Renal cortex interstitium (tissue), 11 donors: ENCODE measurements around the gene CCND2. TPM values are rescaled to one million over a fixed set of nuclear protein-coding genes. Genes with fewer than 3 reads are reported as not detected.

ENCODE experiments used
- DNase-seq, 11 donors: peaks; one replicate each; pipeline ENCODE4 v3.0.0-alpha.2; 2013; ENCODE audit warnings: low read depth in 9 of 11, low spot score in 4 of 11; ENCODE audit errors: extremely low read depth in 1 of 11
- polyA plus RNA-seq, 3 donors: library from polyadenylated mRNA; unstranded; fragments of 120-200 nt; gene quantifications; one replicate each; pipeline ENCODE4 v1.2.1, GENCODE V29; 2013; ENCODE audit not compliant: insufficient read length in 3 of 3

Gene CCND2
- polyA plus RNA-seq, 3 donors, result 51.3 to 58.5 (median 57.9) TPM

- no peak for DNase-seq
Observed at GRCh38 chr12:4283512-4284255, 10.1 kb downstream of the CCND2 start.

- DNase-seq, result no peak
Observed at GRCh38 chr12:4284306-4284705, 10.7 kb downstream of the CCND2 start.

- no peak for DNase-seq
Observed at GRCh38 chr12:4285070-4285469, 11.5 kb downstream of the CCND2 start.

- DNase-seq, result no peak
Observed at GRCh38 chr12:4286228-4286627, 12.7 kb downstream of the CCND2 start.

GRCh38 chr12:4286771-4287317 lies 13.3 kb downstream of the CCND2 start:
- DNase-seq, result no peak

GRCh38 chr12:4287325-4288211 lies 14.0 kb downstream of the CCND2 start:
- DNase-seq, result peak in 1 of 11 donors; percentile 7

GRCh38 chr12:4288296-4289131 lies 15.0 kb downstream of the CCND2 start:
- DNase-seq, result no peak

- no peak for DNase-seq
Observed at GRCh38 chr12:4289231-4289878, 15.8 kb downstream of the CCND2 start.

- no peak for DNase-seq
Observed at GRCh38 chr12:4289998-4290790, 16.6 kb downstream of the CCND2 start.

GRCh38 chr12:4292341-4293073 lies 18.9 kb downstream of the CCND2 start:
- DNase-seq, result peak in 2 of 11 donors; percentile 16 to 31

GRCh38 chr12:4293299-4293965 lies 19.9 kb downstream of the CCND2 start:
- DNase-seq, result no peak

- DNase-seq, result no peak
Observed at GRCh38 chr12:4293966-4294505, 20.5 kb downstream of the CCND2 start.

GRCh38 chr12:4296751-4297150 lies 23.2 kb downstream of the CCND2 start:
- no peak for DNase-seq

GRCh38 chr12:4297617-4298016 lies 24.1 kb downstream of the CCND2 start:
- no peak for DNase-seq

- DNase-seq, result no peak
Observed at GRCh38 chr12:4300883-4301282, 27.3 kb downstream of the CCND2 start.

- no peak for DNase-seq
Observed at GRCh38 chr12:4301932-4302501, 28.5 kb downstream of the CCND2 start.
